Brain pericyte (primary cell): ENCODE measurements around the gene ARL4D.
A peak's percentile ranks its signal among the peaks of the same experiment; 100 is the strongest.
"Not testable (repeated sequence)": the region's sequence is repeated elsewhere in the genome, so short reads cannot be mapped to it uniquely, and the experiment has no call there.

Experiments
- DNase-seq: peaks from one replicate; pipeline ENCODE4 v3.0.0-alpha.2; 2012; ENCODE audit warnings: low read depth, low spot score

Gene ARL4D

GRCh38 chr17:43398724-43399595 lies at the start of gene ARL4D:
Gene ARL4D, plus strand, starts transcription at chr17:43398993. Its CDS starts 740 bp downstream, at chr17:43399733.
- DNase-seq = no peak

GRCh38 chr17:43349142-43349541 lies 49.7 kb upstream of the ARL4D start:
- no peak for DNase-seq

- no peak for DNase-seq
Observed at GRCh38 chr17:43350888-43351361, 47.9 kb upstream of the ARL4D start.

- no peak for DNase-seq
Observed at GRCh38 chr17:43351691-43352090, 47.1 kb upstream of the ARL4D start.

- no peak for DNase-seq
Observed at GRCh38 chr17:43352579-43353331, 46.0 kb upstream of the ARL4D start.

GRCh38 chr17:43353393-43353792 lies 45.4 kb upstream of the ARL4D start:
- no peak for DNase-seq

GRCh38 chr17:43354371-43354770 lies 44.4 kb upstream of the ARL4D start:
- no peak for DNase-seq

- DNase-seq = no peak
Observed at GRCh38 chr17:43356450-43356849, 42.3 kb upstream of the ARL4D start.

- DNase-seq = no peak
Observed at GRCh38 chr17:43356999-43357398, 41.8 kb upstream of the ARL4D start.

- no peak for DNase-seq
Observed at GRCh38 chr17:43359469-43360110, 39.2 kb upstream of the ARL4D start.

GRCh38 chr17:43360376-43360738 lies 38.4 kb upstream of the ARL4D start:
- DNase-seq = peak; percentile 53

GRCh38 chr17:43360739-43361505 lies 37.9 kb upstream of the ARL4D start:
- DNase-seq = peak; percentile 99

GRCh38 chr17:43363181-43363925 lies 35.4 kb upstream of the ARL4D start:
- no peak for DNase-seq

- no peak for DNase-seq
Observed at GRCh38 chr17:43363926-43364285, 34.9 kb upstream of the ARL4D start.

GRCh38 chr17:43365356-43365755 lies 33.4 kb upstream of the ARL4D start:
- DNase-seq = no peak

GRCh38 chr17:43365921-43366320 lies 32.9 kb upstream of the ARL4D start:
- not testable (repeated sequence) for DNase-seq

- DNase-seq = no peak
Observed at GRCh38 chr17:43366891-43367736, 31.7 kb upstream of the ARL4D start.

- DNase-seq = peak; percentile 79
Observed at GRCh38 chr17:43367737-43368242, 31.0 kb upstream of the ARL4D start.

GRCh38 chr17:43368740-43369506 lies 29.9 kb upstream of the ARL4D start:
- DNase-seq = peak; percentile 47
